Midbrain (tissue), 1 donor: ENCODE measurements around the gene FAM199X.
A peak's percentile ranks its signal among the peaks of the same experiment; 100 is the strongest.

Source experiments
- DNase-seq: peaks from one replicate; lab custom pipeline; 2025; lab: John Stamatoyannopoulos, UW

FAM199X gene

DNA sequence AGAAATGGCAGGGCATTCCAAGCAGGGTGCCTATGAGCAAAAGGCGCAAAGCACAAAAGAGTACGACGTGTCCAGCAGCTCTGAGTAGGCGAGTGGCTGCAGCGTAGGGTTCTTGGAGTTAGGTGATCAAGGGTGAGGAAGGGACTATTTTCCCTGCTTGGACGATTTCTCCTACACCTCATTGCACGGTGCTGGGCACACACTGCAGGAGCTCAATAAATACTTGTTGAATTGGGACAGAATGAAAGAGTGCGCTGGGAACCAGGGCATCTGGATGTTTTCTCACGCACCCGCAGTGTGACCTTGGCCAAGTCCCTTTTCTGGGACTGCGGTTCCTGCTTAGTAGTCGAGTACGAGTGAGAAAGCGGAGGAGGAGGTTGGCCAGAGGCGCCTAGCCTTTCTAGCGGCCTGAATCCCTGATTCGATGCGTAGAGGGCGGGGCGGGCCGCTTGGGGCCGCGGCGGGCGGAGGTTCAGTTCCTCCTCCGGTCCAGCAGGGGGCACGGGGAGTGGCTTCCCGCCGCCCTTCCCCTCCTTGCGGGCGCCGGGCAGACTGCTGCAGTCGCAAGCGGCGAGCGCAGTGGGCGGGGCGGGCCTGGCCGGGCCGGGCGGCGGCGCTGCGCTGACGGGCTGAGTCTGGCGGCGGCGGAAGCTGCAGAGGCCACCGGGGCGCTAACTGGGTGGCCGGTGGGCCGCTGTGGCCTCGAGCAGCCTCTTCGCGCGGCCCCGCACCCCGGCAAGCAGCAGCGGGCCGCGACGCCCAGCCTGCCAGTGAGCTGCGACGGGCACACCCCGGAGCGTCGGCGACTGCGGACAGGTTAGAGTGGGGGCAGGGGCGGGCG is at the start of gene FAM199X:
Gene FAM199X (plus strand): TSS at position 560 of the 841 bp plus-strand sequence. CDS start 333 bp downstream, outside the sequence.
- peak; percentile 77 for DNase-seq

DNA sequence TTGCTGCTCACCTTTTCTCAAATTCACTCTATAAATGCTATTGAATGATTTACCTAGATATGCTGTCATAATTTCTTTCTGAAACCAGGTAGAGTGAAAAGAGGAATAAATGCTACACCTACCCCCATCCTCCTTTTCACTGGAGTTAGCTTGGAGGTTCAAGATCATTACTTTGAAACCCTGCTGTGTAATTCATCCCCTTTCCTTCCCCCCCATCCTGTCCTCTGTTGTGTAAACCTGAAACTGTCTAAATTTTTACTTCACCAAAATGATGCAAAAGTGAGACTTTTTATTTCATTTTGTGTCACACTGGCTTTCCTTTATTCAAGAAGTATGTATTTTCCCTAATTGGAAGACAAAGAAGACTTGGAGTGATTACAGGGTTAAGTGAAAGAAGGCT is 48.5 kb upstream of the FAM199X start:
- no peak for DNase-seq

DNA sequence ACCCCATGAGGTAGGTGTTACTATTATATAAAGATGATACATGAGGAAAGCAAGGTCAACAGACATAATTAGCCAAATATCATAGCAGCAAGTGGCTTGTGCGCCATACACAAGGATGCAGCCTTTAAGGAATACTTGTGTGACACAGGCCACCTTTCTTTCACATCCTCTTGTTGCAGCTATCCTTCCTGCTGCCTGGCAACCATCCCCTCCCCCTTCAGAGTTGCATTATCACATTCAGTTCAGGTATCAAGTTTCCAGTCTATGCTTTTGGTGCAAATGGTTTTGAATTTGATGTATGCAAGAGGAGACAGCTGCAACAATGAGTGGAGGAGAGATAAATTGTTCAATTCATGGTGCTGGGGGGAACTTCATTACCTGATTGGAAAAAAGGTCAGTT is 47.5 kb upstream of the FAM199X start:
- no peak for DNase-seq

DNA sequence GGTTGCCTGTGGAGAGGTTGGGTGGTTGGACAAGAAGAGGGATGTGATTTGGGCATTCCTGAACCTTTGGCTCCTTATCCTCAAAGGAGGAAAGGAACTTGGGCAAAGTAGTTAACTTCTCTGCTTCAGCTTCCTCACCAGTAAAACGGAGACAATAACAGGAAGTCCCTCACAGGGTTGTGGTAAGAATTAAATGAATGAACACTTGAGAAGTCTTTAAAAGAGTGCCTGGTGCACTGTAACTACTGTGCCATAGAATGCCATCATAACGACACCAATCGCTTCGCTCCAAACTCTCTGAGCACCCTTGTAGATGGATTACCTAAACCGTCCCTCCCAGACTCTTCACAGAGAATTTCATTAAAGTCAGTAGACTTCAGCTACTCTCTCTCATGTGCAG is 43.4 kb upstream of the FAM199X start:
- DNase-seq = no peak

DNA sequence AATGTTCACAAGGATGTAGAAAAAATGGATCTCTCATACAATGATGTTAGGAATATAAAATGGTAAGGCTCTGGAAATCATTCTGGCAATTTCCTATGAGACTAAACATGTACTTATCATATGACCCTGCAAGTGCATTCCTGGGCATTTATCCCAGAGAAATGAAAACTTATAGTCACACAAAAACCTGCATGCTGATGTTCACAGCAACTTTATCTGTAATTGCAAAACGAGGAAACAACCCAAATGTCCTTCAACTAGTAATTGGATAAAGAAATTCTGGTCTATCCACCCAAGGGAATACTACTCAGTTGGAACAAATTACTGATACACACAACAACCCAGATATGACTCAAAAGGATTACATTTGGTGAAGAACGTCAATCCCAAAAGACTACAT is 39.4 kb upstream of the FAM199X start:
- no peak for DNase-seq

DNA sequence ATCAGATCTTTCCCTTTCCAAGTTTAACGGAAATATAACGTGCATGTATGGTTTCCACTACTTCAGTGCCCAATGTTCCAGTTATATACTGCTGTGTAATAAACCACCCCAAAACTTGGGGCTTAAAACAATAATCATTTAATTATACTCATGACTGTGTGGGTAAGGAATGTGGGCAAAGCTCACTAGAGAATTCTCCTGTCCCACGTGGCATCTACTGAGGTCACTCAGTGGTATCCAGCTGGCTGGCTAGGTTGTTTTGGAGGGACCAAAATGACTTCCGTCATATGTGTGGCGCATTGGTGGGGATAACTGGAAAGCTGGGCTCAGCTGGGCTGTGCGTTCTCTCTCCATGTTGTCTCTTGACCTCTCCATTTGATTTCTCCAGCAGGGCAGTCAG is 35.4 kb upstream of the FAM199X start:
- no peak for DNase-seq

DNA sequence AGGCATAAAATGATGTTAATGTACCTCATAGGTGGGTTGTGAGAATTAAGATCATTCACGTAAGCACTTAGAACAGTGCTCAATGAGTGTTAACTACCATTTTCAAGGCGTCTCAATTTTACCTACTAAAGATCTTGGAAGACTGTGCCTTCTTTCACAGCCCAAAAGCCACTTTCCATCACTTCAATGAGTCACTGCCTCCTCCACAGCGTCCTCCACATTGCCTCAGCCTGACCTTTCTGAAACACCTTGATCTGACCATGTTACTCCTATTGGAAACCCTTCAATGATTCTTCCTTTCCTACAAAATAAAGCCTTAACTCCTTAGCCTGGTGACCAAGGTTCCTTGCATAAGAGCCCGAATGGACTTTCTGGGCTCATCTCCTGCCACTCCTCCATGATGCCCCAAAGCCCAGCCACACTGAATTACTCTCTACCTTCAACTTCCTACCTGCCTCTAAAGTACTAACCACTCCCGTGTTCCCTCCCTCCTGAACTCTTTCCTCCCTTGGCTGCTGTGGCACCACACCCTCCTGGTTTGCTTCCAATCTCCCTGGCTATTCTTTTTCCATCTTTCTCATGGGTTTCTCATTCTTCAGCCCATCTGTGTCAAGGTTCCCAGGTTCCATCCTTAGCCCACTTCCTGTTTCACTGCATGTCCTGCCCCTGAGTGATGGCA is 31.5 kb upstream of the FAM199X start:
- no peak for DNase-seq

DNA sequence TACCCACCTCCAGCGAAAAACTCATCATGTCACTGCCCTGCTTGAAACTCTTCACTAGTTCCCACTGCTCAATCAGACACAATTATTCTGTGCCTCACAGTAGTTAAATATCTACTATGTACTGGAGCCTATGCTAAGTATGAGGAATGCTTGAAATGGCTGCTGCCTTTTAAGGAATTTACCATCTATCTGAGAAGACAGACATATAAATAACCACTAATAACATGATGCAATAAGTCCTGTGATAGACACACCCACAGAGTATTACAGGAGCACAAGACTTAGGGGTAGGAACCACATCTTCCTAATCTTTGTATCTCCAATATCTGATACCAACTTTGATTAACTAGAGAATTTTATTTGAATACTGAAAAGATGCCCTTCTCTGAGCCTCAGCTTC is 30.6 kb upstream of the FAM199X start:
- no peak for DNase-seq

DNA sequence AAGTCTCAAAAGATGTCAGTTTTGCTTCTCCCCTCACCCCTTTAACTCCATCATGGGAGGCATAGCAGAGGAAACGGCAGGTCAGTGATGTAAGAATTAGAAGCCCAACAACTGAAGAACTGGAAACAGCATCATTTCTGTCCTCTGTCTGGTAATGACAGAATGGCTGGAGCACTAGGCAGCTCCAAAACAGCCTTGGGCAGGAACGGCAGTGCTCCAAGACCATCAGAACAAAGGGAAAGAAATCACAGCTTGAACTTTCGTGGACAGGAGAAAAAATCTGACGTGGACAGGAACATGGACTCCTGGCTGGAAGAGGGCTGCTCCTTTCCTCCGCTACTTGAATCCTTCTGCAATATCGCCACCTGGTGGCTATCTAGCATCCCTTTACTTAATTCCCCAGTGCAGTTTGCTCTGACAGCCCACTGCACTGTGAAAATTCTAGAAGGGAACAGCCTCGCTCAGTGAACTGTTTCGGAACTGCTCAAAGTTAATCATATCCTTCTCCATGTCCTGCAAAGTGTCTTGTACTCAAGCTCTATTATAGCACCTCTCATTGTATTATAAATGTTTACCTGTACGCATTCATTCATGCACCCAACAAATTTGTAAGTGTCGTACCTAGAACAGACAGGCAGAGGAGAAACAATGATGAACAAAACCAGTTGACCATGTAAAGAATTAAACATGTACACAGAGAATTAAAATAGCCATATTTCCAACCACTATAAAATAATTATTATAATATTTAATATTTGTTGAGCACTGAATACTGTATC is 29.8 kb upstream of the FAM199X start:
- DNase-seq = peak; percentile 84

DNA sequence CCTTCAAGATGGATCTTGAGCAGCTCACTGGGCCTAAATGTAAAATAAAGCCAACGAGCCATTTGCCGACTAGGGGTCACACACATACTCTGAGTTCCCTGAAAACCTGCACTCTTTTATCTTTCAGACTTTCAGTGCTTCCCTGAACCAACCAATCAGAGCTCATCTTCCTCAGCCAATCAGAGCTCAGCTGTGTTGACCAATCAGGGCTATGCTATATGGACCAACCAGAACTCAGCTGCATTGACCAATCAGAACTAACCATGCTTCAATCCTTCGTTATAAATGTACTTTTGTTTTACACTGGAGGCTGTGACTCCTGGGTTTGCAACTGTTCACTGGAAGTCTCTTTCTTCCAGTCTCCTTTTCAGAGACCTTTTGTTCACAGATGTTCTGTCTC is 28.8 kb upstream of the FAM199X start:
- no peak for DNase-seq

DNA sequence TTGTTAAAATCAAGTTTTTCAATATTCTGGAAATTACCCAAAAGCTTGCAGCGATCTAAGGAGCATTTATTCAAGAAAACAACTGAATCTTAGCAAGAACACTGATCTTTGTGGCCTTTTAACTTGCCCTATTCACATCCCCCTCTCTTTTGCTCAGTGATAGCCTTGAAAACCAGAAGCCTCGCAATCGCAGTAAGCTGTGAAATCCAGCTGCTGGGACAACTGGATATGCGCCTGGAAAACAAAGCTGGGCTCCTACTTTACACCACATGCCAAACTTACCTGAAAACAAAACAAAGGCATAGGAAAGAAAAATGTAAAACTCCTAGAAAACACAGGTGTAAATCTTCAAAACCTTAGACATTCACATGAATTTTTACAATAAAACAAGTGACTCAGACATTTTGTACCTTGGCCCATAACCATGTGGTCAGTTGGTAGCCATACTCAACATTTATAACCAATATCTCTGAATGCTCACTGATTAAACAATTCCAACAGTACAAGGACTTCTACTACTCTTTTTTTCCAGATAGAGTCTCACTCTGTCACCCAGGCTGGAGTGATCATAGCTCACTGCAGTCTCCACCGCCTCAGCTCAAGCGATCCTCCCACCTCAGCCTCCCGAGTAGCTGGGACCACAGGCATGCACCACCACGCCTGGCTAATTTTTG is 25.0 kb upstream of the FAM199X start:
- DNase-seq = no peak

DNA sequence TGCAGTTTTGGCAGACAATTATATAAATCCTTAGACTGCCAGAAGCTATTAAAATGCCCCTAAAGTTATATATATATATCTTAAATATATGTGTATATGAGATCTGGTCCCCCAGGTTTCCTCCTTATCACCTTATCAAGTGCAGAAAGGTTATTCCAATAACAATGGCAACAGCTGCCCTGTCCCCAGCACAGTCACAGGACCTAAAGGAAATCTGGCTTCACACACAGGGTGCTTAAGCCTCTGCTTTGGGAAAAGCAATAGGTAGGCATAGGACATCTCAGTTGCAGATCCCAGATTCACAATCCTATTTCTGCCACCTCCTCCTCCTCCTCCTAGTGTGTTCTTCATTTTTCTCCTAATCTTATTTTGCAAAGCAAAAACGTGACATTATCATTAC is 15.2 kb upstream of the FAM199X start:
- DNase-seq = no peak

DNA sequence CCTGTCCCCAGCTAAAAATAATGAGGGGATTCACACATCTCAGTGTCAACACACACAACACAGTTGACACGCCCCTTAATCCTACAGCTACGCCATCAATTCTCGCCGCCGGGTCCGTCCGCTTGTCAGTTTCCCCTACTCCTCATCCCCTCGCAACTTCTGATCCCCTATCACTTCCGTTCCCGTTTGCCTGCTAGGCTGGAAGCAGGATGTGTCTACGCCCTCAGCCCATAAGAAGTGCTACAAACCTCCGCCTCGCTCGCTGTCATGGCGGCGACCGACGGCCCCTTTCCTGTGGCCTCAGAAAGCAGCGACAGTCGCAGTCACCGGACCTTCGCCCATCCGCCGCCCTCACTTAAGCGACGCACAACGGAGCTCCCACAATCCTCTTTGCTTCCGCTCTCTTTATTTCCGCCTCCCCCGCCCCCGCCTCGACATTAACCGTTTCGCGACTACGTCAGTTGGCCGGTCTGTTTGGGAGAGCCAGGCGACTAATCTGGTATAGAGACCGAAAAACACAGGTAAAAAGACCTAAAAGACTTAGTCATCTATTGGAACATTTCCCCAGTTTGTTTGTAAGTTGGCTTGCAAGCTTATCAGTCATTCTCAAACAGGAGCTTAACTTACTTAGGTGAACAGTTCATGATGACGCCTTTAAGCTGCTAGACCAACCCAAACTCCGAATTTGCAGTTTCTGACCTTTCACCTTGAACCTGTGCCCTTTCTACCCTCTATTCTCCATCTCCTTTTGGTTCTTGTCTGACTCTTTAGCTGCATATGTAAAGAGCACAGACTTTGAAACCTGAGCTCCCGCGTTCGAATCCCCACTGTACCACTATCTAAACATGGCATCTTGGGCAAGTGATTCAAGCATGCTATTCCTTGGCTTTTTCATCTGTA is 9.4 kb upstream of the FAM199X start, which contains the start of gene SLC25A53:
Gene SLC25A53 (minus strand): TSS at position 380 of the 900 bp plus-strand sequence. CDS start 51,752 bp downstream, outside the sequence.
- peak; percentile 84 for DNase-seq

DNA sequence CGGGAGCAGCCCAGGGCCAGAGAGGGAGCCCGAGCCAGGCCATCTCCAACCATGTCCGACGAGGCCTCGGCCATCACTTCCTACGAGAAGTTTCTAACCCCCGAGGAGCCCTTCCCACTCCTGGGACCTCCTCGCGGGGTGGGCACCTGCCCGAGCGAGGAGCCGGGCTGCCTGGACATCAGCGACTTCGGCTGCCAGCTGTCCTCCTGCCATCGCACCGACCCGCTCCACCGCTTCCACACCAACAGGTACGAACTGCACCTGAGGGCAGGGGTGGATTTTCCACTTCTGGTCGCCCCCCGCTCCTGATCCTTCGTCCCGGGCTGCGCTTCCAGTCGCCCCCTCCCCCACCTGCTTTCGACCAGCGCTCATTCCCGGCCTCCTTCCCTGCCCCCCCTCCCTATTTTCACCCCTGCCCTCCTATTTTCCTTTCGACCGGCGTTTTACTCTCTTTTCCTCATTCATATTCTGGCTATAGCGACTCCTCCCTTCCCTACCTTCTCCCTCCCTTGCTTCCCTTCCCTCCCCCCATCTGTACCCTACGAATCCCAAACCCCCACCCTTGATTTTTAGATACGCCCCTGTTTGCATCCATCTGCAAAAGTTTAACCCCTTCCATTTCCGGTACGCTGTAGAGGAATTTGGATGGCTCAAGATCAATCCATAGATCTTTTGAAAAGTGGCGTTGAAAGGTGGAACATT is 633 bp downstream of the FAM199X start:
- no peak for DNase-seq

DNA sequence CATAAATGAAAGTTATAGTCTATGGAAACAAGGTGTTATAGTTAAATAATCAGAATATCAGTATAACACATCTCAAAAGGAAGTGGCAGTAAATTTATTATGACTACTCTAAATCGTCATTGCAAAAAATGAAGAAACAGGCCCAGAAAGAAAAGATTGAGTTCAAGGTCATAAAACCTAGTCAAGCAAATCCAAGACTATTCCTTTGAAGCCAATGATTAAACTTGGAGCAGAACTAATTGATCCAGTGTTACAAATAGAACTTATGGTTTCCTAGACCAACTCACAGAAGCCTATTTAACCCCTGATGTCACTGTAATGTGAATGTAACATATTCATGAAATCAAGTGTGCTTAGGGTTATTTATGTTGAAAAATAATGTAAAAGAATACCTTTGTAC is 1.9 kb downstream of the FAM199X start:
- no peak for DNase-seq

DNA sequence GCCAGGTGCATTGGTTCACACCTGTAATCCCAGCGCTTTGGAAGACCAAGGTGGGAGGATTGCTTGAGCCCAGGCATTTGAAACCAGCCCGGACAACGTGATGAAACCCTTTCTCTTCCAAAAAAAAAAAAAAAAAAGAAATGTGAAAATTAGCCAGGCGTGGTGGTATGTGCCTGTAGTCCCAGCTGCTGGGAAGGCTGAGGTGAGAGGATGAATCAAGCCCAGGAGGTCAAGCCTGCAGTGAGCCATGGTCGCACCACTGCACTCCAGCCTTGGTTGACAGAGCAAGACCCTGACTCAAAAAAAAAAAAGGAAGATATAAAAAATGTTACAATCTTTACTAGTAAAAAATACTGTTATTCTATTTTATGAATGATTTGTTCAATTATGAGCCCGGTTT is 5.9 kb downstream of the FAM199X start:
- DNase-seq = no peak

DNA sequence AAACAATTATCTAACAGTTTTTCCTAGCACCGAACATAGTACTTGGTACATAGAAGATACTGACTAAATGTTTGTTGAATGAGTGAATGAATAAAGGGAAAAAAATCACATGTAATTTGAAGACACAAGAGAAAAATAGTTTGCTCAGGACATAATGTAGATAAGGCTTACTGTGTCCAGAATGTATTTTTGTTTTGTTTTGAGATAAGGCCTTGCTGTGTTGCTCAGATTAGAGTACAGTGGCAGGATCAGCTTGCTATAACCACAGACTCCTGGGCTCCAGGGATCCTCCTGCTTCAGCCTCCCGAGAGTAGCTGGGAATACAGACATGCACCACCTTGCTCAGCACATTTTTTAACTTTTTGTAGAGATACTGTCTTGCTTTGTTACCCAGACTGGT is 6.5 kb downstream of the FAM199X start:
- DNase-seq = no peak

DNA sequence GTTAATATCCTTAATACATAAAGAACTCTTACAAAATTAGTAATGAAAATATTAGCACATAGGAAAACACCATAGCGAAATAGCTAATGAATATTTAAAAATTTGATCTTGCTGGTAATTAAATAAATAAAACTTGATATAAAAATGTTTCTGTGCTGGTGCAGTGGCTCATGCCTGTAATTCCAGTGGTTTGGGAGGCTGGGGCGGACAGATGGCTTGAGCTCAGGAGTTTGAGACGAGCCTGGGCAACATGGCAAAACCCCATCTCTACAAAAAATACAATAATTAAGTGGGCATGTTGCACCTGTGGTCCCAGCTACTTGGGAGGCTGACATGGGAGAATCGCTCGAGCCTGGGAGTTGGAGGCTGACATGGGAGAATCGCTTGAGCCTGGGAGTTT is 7.6 kb downstream of the FAM199X start:
- DNase-seq = no peak

DNA sequence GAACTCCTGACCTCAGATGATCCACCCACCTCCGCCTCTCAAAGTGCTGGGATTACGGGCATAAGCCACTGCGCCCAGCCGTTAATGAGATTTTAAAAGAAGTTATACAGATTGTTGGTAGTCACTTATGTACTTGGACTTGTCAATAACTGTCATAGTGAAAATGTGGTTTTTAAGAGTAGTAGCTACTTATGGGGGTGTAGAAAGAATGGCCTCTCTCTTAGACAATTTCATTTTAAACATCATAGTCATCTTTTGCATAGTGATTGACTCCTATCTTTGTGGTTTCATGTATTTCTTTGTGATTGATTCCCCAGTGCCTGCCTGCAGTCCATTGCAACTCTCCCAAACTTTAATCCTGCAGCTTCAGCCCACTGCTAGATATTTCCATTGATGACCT is 17.4 kb downstream of the FAM199X start:
- no peak for DNase-seq

DNA sequence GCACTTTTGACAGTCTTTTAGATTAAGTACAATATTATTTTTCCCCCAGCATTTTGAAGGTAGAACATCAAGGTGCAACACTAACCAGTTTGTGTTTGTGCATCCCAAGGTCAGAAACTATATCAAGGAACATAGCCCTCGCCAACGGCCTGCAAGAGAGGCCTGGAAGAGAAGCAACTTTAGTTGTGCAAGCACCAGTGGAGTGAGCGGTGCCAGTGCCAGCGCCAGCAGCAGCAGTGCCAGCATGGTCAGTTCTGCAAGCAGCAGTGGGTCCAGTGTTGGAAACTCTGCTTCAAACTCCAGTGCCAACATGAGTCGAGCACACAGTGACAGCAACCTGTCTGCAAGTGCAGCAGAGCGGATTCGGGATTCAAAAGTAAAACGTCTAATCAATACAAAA is 21.7 kb downstream of the FAM199X start:
- no peak for DNase-seq
